K562 (cell line): Measurements from ENCODE around the gene HLCS. TPM values are rescaled to one million over a fixed set of nuclear protein-coding genes. Genes with fewer than 3 reads are reported as not detected.
A peak's percentile ranks its signal among the peaks of the same experiment; 100 is the strongest.

Source experiments
- ATAC-seq: fragments of 200-7000 bp; cut with Tn5 transposase; 3 replicates; pipeline ENCODE4 v1.9.1; 2020; ENCODE audit warnings: moderate library complexity
- BruUV-seq: library from RNA; stranded (reverse); fragments of 400-500 nt; replicated peaks from 2 replicates; lab custom pipeline; 2021; lab: Mats Ljungman, UMichigan
- CTCF ChIA-PET: fragments of 300-600 bp; formaldehyde crosslinking; extraction: SDS; loops from one replicate; lab custom pipeline; 2021; ENCODE audit warnings: low intra/inter-chr PET ratio; lab: Yijun Ruan, JAX
- POLR2A ChIA-PET: fragments of 300-600, 350-650 bp; sonication (Branson Sonifier 250); formaldehyde crosslinking; extraction: SDS; loops from one replicate; lab custom pipeline; 2021; ENCODE audit warnings: antibody characterized with exemption, inconsistent platforms; lab: Yijun Ruan, JAX
- DNase-seq, 4 experiments: peaks; one replicate each; pipeline versions ENCODE4 v3.0.0 to v3.0.0-alpha.2; 2011 to 2018; ENCODE audit warnings: low spot score in 3 of 4, mixed read lengths in 3 of 4; ENCODE audit errors: extremely low read depth in 1 of 4
- FAIRE-seq: peaks from 2 replicates; lab custom pipeline; 2011; peaks lifted over from hg19 to GRCh38; lab: Jason Lieb, UNC
- H2AFZ ChIP-seq: 2 replicates; pipeline ENCODE4 v1.6.0; 2011; ENCODE audit warnings: low read depth, low read length, control low read depth, inconsistent platforms
- H3K27ac ChIP-seq: fragments of 200-600 bp; 3 replicates; pipeline ENCODE4 v1.8.0; 2011; ENCODE audit warnings: low read depth, mild to moderate bottlenecking, control low read depth, inconsistent platforms, low read length, moderate library complexity, mixed read lengths; ENCODE audit errors: extremely low read depth
- H3K27me3 ChIP-seq, 2 experiments: fragments of 300-600 bp in 1 of 2; 2 replicates in 1 of 2; 3 replicates in 1 of 2; pipeline versions ENCODE4 v1.6.0 to v1.8.0; 2011; ENCODE audit warnings: inconsistent platforms in 2 of 2, low read length in 2 of 2, mild to moderate bottlenecking in 1 of 2, mixed read lengths in 1 of 2, moderate library complexity in 1 of 2; ENCODE audit not compliant: control insufficient read depth in 2 of 2, insufficient read depth in 2 of 2
- H3K36me3 ChIP-seq: fragments of 300-600 bp; 3 replicates; pipeline ENCODE4 v1.8.0; 2011; ENCODE audit warnings: mild to moderate bottlenecking, low read length, inconsistent platforms; ENCODE audit not compliant: control insufficient read depth, insufficient read depth
- H3K4me1 ChIP-seq, 2 experiments: fragments of 200-600 bp in 1 of 2; replicated peaks in 1 of 2; 2 replicates in 1 of 2; 3 replicates in 1 of 2; pipeline versions ENCODE4 v1.5.1 to v1.8.0; 2011; ENCODE audit warnings: inconsistent platforms in 2 of 2, low read length in 2 of 2, mild to moderate bottlenecking in 1 of 2, mixed read lengths in 1 of 2, moderate library complexity in 1 of 2; ENCODE audit not compliant: control insufficient read depth in 2 of 2, insufficient read depth in 2 of 2
- H3K4me2 ChIP-seq: 2 replicates; pipeline ENCODE4 v1.6.1; 2011; ENCODE audit warnings: low read length, control low read depth, inconsistent platforms, mixed read lengths; ENCODE audit not compliant: insufficient read depth
- H3K4me3 ChIP-seq: fragments of 200-600 bp; sonication (generic), shearing (Covaris generic); 2 replicates; pipeline ENCODE4 v1.5.1; 2016; ENCODE audit warnings: control low read depth, inconsistent platforms
- H3K79me2 ChIP-seq: fragments of 200-600 bp; 3 replicates; pipeline ENCODE4 v1.8.0; 2011; ENCODE audit warnings: low read length, inconsistent platforms; ENCODE audit not compliant: control insufficient read depth, insufficient read depth
- H3K9ac ChIP-seq, 2 experiments: 2 replicates each; pipeline versions ENCODE4 v1.6.0 to v1.6.1; 2011; ENCODE audit warnings: low read depth in 2 of 2, low read length in 2 of 2, control low read depth in 1 of 2, inconsistent platforms in 1 of 2, mild to moderate bottlenecking in 1 of 2, mixed read lengths in 1 of 2; ENCODE audit not compliant: insufficient read depth in 1 of 2
- H3K9me1 ChIP-seq: one replicate; pipeline ENCODE4 v1.6.0; 2011; ENCODE audit warnings: inconsistent platforms, mild to moderate bottlenecking, low read length, moderate library complexity; ENCODE audit not compliant: control insufficient read depth, insufficient read depth
- H3K9me3 ChIP-seq: replicated peaks from 2 replicates; pipeline ENCODE4 v1.5.1; 2011; ENCODE audit warnings: low read depth, low read length, inconsistent platforms; ENCODE audit not compliant: control insufficient read depth, insufficient read depth
- H4K20me1 ChIP-seq: replicated peaks from 2 replicates; pipeline ENCODE4 v1.6.1; 2011; ENCODE audit warnings: low read length, inconsistent platforms, mixed read lengths; ENCODE audit not compliant: control insufficient read depth, insufficient read depth
- ARID3B ChIP-seq: fragments of 250-450 bp; sonication (Bioruptor Pico); IDR thresholded peaks from 2 replicates; pipeline ENCODE4 v1.4.0; 2020; ENCODE audit warnings: borderline replicate concordance
- CTCF ChIP-seq, 3 experiments: IDR thresholded peaks in 2 of 3; conservative IDR thresholded peaks in 1 of 3; 2 replicates each; pipeline ENCODE4 v1.5.1; 2011 to 2012; ENCODE audit warnings: low read length in 3 of 3, mild to moderate bottlenecking in 3 of 3, control low read depth in 2 of 3, improper control_type of control experiment in 1 of 3, inconsistent platforms in 1 of 3, low read depth in 1 of 3, mixed read lengths in 1 of 3, moderate library complexity in 1 of 3; ENCODE audit not compliant: insufficient read depth in 2 of 3
- HCFC1 ChIP-seq: IDR thresholded peaks from 2 replicates; pipeline ENCODE4 v1.6.1; 2012; ENCODE audit warnings: low read depth, low read length, improper control_type of control experiment
- RAD21 ChIP-seq, 2 experiments: fragments of 250-450 bp in 1 of 2; fragments of 450-650 bp in 1 of 2; sonication (Bioruptor Pico) in 1 of 2; formaldehyde crosslinking in 1 of 2; IDR thresholded peaks in 1 of 2; conservative IDR thresholded peaks in 1 of 2; 2 replicates each; pipeline versions ENCODE4 v1.4.0 to v1.8.0; 2020 to 2022; ENCODE audit warnings: mild to moderate bottlenecking in 2 of 2, moderate library complexity in 1 of 2
- RB1 ChIP-seq: fragments of 450-650 bp; IDR thresholded peaks from 2 replicates; pipeline ENCODE4 v1.6.1; 2017; ENCODE audit warnings: low read depth, mild to moderate bottlenecking
- REST ChIP-seq, 2 experiments: fragments of 450-650 bp; formaldehyde crosslinking in 1 of 2; IDR thresholded peaks; 2 replicates each; pipeline versions ENCODE4 v1.4.0 to v1.6.1; 2014 to 2020; ENCODE audit warnings: mild to moderate bottlenecking in 2 of 2, borderline replicate concordance in 1 of 2, low read depth in 1 of 2
- ZBTB8A ChIP-seq: fragments of 450-650 bp; IDR thresholded peaks from 2 replicates; pipeline ENCODE4 v1.6.1; 2018; ENCODE audit warnings: mild to moderate bottlenecking, moderate library complexity; ENCODE audit not compliant: partially characterized antibody
- WGBS: fragments of 100-300 bp; shearing (Covaris generic); methylation state at CpG from one replicate; pipeline ENCODE4 v1.1.6; 2016; ENCODE audit warnings: low coverage, mixed read lengths; ENCODE audit not compliant: insufficient coverage; ENCODE audit errors: missing lambda C conversion rate; 5-methylcytosine and 5-hydroxymethylcytosine counted together
- in situ Hi-C: fragments of 300-500 bp; cut with MboI; formaldehyde crosslinking; loops from 4 replicates; pipeline ENCODE4 v1.15.0; 2018; ENCODE audit warnings: inconsistent platforms, mixed read lengths
- intact Hi-C: fragments of 100-400 bp; cut with micrococcal nuclease; formaldehyde crosslinking; loops from 2 replicates; pipeline ENCODE4 v1.14.2; 2022
- polyA plus RNA-seq, 8 experiments: library from polyadenylated mRNA; depleted of rRNA in 4 of 8; stranded (reverse) in 5 of 8; unstranded in 3 of 8; fragments of >200 nt; fragmentation: Nextera tagmentation in 2 of 8; fragmentation: Illumina TruSeq in 1 of 8; extraction: Ambion mirVana in 2 of 8; extraction: Trizol in 1 of 8; gene quantifications; 2 replicates each; pipeline versions ENCODE4 v1.2.1 to v1.2.3, GENCODE V29; 2011 to 2014; ENCODE audit warnings: inconsistent platforms in 1 of 8, missing spikeins in 1 of 8
- total RNA-seq, 7 experiments: library from RNA; depleted of rRNA in 6 of 7; stranded (reverse); fragments of >200 nt in 6 of 7; fragmentation: Illumina TruSeq in 2 of 7; extraction: Trizol in 2 of 7; gene quantifications; 2 replicates each; pipeline versions ENCODE4 v1.2.1 to v1.2.3, GENCODE V29; 2011 to 2021; ENCODE audit warnings: low replicate concordance in 1 of 7

Gene HLCS
- total and polyA plus RNA-seq, 9 of the 15 experiments (the other 6 are each of a cell fraction or from before 2014, with no cell fraction given), result 3.0 to 21.5 (median 17.1) TPM

GRCh38 chr21:36917471-36918158 lies 48.9 kb downstream of the HLCS start:
- Histone ChIP-seq H4K20me1 (no peaks in the 10 kb centered on the region), H3K4me2 (no peak overlapping the region), H3K36me3 (no peaks in the 10 kb centered on the region), H3K79me2 (no peaks in the 10 kb centered on the region), H3K9ac (no peak overlapping the region), H2AFZ (no peak overlapping the region), H3K9me1 (no peaks in the 10 kb centered on the region), H3K4me3 (no peak overlapping the region), H3K9me3 (no peaks in the 10 kb centered on the region), H3K27ac (no peak overlapping the region), H3K4me1 (peaks cover 5 to 6% of the 10 kb centered on the region in 2 experiments; a peak in 3 of 5 replicates), H3K27me3 (no peaks in the 10 kb centered on the region)
- no TSS peak for BruUV-seq
- 56% methylated on average over 8 of the region's 8 CpGs for WGBS
- peak in 2 of 4 experiments; percentile 25 to 37 for DNase-seq
- ChIA-PET CTCF (interaction anchor here (0.6 kb wide), 1 partner anchor 495 kb away, joined by 6 read pairs; no protein-coding TSS in a partner anchor), POLR2A (interaction anchor here (0.6 to 1.3 kb wide), 4 partner anchors 12 to 322 kb away, joined by 3 to 6 read pairs (median 4); no protein-coding TSS in a partner anchor)
- peak; percentile 73 for ATAC-seq
- intact Hi-C loops, result no loop called here
- FAIRE-seq, result peak; percentile 52
- TF ChIP-seq RAD21 (CRISPR knock-in tag; conservative IDR thresholded peaks at IDR 0.05 in 1 of 2, IDR thresholded peaks at IDR 0.05 in 1 of 2) (peak in 1 of 2 experiments; percentile 52; a peak in 2 of 4 replicates), ARID3B (CRISPR knock-in tag) (no peak), RB1 (peak; percentile 28; the same call in 1 of the 2 replicates), HCFC1 (no peak), CTCF (IDR thresholded peaks at IDR 0.05 in 2 of 3, conservative IDR thresholded peaks at IDR 0.05 in 1 of 3; ENCODE audit: insufficient read depth in 2 of 3, low read depth in 1 of 3, low read length in 3 of 3) (peak; percentile 60 to 67 (median 61)), REST (IDR thresholded peaks at IDR 0.05; ENCODE audit: borderline replicate concordance) (peak; percentile 32; the same call in 1 of the 2 replicates), REST (CRISPR knock-in tag; IDR thresholded peaks at IDR 0.05; ENCODE audit: low read depth) (no peak), ZBTB8A (no peak)
- in situ Hi-C loops, result no loop called here
